Stimulated activated CD4-positive, alpha-beta T cell treated with anti-CD3 and anti-CD28 coated beads, Interleukin-15, amount 100 ng/mL, for 24 hours (primary cell): Measurements from ENCODE around the gene IQCB1.

Experiments used
- DNase-seq: peaks from one replicate; pipeline ENCODE4 v3.0.0-alpha.2; 2020

IQCB1 gene

GRCh38 chr3:121740896-121741295, 94.0 kb downstream of the IQCB1 start:
- no peak for DNase-seq

- no peak for DNase-seq
These were observed 95.0 kb downstream of the IQCB1 start for GRCh38 chr3:121739902-121740301.

GRCh38 chr3:121737644-121738043, 97.2 kb downstream of the IQCB1 start:
- DNase-seq, result no peak

- DNase-seq, result no peak
These were observed 98.7 kb downstream of the IQCB1 start for GRCh38 chr3:121736112-121736511.

GRCh38 chr3:121735047-121735696, 99.7 kb downstream of the IQCB1 start:
- DNase-seq, result no peak

- no peak for DNase-seq
These were observed 103.7 kb downstream of the IQCB1 start for GRCh38 chr3:121730940-121731687.

GRCh38 chr3:121724130-121724529, 110.7 kb downstream of the IQCB1 start:
- DNase-seq, result no peak

- no peak for DNase-seq
These were observed 111.4 kb downstream of the IQCB1 start for GRCh38 chr3:121723485-121723884.

GRCh38 chr3:121722411-121722810, 112.4 kb downstream of the IQCB1 start:
- DNase-seq, result no peak

GRCh38 chr3:121720163-121720562, 114.7 kb downstream of the IQCB1 start:
- no peak for DNase-seq
